ENCODE data around the gene MCRS1.

MCRS1 gene

DNA sequence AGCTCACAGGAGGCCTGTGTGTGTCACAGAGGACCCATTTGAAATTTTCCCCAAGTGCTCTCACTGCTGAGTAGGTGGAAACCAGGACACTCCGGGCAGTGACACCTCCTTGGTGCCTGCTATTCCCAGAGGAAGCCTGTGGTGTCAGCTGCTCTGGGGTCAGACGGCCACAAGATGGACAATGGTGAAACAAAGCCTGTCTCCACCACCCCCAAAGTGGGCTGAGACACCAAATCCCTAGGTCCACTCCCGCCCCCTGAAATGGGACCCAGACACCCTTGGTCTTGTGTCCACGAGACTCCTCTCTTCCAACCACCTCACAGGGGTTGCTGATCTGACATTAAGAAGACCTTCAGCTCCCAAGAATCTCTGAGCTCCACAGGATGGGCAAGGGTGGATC, 22.1 kb downstream of the MCRS1 start:
- no peak for DNase-seq (ENCODE audit: low read depth)
- no peak for TF ChIP-seq CTCF (conservative IDR thresholded peaks at IDR 0.05; ENCODE audit: control insufficient read depth, insufficient read depth, low read depth, low read length)
- no peak overlapping the region for H3K4me3 ChIP-seq (ENCODE audit: control insufficient read depth, low read depth, low read length)

- no peak overlapping the region for H3K4me3 ChIP-seq (ENCODE audit: control insufficient read depth, low read depth, low read length)
- no peak for DNase-seq (ENCODE audit: low read depth)
- TF ChIP-seq CTCF (conservative IDR thresholded peaks at IDR 0.05; ENCODE audit: control insufficient read depth, insufficient read depth, low read depth, low read length), result no peak
Observed at GRCh38 chr12:49543914-49544815, 23.8 kb downstream of the MCRS1 start.

DNA sequence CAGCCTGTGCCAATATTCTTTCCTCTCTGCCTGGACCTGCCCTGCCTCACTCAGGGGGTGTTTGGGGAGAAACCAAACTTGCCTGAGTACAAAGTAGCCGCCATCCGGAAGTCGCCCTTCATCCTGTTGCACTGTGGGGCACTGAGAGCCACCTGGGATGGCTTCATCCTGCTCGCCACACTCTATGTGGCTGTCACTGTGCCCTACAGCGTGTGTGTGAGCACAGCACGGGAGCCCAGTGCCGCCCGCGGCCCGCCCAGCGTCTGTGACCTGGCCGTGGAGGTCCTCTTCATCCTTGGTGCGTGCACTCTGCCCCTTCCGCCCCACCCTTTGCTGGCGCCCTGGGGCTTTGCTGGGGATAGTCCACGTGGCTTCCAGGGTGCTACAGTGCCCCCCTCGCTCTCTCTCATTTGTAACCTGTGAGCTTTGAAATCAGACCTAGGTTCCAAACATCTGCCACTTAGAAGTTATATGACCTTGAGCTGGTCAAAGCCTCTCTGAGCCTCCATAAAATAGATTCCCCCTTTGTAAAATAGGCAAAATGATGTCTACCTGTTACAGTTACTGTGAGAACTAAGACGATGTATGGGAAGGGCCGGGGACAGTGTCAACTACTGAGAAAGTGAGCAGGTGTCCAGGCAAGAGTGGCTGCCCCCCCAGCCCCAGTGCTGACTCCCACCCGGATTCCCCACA, 24.6 kb downstream of the MCRS1 start:
- DNase-seq (ENCODE audit: low read depth), result no peak
- no peak overlapping the region for H3K4me3 ChIP-seq (ENCODE audit: control insufficient read depth, low read depth, low read length)
- no peak for TF ChIP-seq CTCF (conservative IDR thresholded peaks at IDR 0.05; ENCODE audit: control insufficient read depth, insufficient read depth, low read depth, low read length)

GRCh38 chr12:49542592-49543160, 25.3 kb downstream of the MCRS1 start:
- TF ChIP-seq CTCF (conservative IDR thresholded peaks at IDR 0.05; ENCODE audit: control insufficient read depth, insufficient read depth, low read depth, low read length), result no peak
- DNase-seq (ENCODE audit: low read depth), result no peak
- H3K4me3 ChIP-seq (ENCODE audit: control insufficient read depth, low read depth, low read length), result no peak overlapping the region

GRCh38 chr12:49541911-49542505, 25.9 kb downstream of the MCRS1 start:
- DNase-seq (ENCODE audit: low read depth), result no peak
- TF ChIP-seq CTCF (conservative IDR thresholded peaks at IDR 0.05; ENCODE audit: control insufficient read depth, insufficient read depth, low read depth, low read length), result no peak
- H3K4me3 ChIP-seq (ENCODE audit: control insufficient read depth, low read depth, low read length), result no peak overlapping the region

DNA sequence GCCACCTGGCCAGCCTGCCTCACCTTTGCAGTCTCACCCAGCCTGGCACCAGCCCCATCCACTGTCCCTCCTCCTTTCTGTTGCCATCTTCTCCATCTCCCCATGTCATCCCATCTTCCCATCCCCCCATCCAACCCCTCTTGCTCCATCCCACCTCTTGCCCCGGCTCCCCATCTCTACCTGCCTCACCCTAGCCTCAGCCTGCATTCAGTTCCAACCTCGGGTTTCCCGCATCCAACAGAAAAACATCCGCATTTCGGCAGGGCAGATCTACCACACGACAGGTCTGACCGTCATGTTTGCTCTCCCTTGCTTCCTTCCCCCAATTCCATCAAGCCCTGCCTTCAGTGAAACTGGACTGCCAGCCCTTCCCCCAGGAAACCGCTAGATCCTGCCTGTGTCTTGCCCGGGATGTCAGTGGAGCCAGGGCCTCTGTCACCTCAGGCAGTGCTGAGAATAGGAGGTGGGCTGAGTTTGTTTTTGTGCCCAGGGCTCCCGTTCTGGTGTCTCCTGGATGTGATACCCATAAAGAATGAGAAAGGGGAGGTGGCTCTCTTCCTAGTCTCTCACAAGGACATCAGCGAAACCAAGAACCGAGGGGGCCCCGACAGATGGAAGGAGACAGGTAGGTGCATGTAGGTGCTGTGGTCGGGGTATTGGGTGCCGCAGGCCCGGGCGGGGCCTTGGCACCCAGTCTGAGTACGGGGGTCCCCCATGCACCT, 26.6 kb downstream of the MCRS1 start:
- no peak overlapping the region for H3K4me3 ChIP-seq (ENCODE audit: control insufficient read depth, low read depth, low read length)
- DNase-seq (ENCODE audit: low read depth), result no peak
- no peak for TF ChIP-seq CTCF (conservative IDR thresholded peaks at IDR 0.05; ENCODE audit: control insufficient read depth, insufficient read depth, low read depth, low read length)

Data from fibroblast of mammary gland (primary cell).